GM19468 (cell line): Measurements from ENCODE around the gene CEP250.

Source experiments
- ATAC-seq: cut with Tn5 transposase; IDR thresholded peaks from one replicate; pipeline ENCODE4 v1.9.1; 2021; ENCODE audit warnings: mild to moderate bottlenecking, moderate library complexity, moderate number of reproducible peaks; ENCODE audit not compliant: unreplicated experiment; ENCODE audit errors: extremely low read depth

The CEP250 gene

GRCh38 chr20:35489717-35490116 is 34.3 kb downstream of the CEP250 start:
- ATAC-seq: no peak

- ATAC-seq: peak; percentile 71
Measured at GRCh38 chr20:35490736-35491181, 35.4 kb downstream of the CEP250 start.

DNA sequence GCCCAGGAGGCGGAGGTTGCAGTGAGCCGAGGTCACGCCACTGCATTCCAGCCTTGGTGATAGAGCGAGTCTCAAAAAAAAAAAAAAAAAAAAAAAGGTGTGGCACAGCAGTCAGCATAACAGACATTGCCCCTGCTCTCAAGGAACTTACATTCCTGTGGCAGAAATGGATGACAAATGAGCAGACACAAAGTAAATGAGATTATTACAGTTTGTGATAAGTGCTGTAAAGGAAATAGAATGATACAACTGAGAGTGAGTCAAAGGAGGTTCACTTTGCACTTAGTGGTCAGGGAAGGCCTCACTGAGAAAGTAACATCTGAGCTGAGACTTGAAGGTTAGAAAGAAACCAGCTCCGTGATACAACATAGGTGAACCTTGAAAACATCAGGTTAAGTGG is 36.4 kb downstream of the CEP250 start:
- ATAC-seq: no peak

GRCh38 chr20:35492352-35492751 is 37.0 kb downstream of the CEP250 start:
- no peak for ATAC-seq

DNA sequence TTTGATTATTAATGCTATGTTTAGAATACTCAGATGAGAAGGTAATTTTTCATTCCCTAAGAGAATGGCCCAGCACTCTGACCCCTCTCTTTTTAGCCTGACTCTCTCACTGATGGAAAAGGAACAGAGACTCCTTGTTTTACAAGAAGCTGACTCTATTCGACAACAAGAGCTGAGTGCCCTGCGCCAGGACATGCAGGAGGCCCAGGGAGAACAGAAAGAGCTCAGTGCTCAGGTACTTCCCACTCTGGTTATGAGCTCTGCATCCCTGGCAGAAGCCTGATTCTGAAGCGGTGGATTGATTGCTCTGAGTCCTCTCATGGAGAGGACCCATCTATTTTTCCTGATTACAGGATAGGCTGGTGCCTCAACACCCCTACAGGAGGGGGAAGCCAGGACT is 41.1 kb downstream of the CEP250 start:
- no peak for ATAC-seq

DNA sequence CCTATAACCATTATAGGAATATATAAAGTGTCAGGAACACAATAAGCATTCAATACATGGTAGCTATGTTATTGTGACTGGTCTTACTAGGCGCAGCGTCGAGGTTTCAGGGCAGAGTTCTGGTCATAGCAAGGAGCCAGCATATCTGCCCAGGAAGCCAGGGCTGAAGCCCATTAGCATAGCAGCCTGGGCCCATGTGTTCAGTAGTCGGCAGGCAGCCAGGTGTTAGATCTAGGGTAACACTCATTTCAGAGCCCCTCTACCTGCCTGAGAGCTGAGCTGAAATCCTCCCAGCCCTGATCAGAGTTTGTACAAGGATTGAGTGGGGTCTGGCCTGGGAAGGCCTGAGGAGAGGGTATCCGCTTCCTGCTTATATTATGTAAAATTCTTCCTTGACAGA is 41.9 kb downstream of the CEP250 start:
- ATAC-seq: no peak

- no peak for ATAC-seq
Measured at GRCh38 chr20:35497780-35498189, 42.4 kb downstream of the CEP250 start.

- no peak for ATAC-seq
Measured at GRCh38 chr20:35499271-35499670, 43.9 kb downstream of the CEP250 start.

DNA sequence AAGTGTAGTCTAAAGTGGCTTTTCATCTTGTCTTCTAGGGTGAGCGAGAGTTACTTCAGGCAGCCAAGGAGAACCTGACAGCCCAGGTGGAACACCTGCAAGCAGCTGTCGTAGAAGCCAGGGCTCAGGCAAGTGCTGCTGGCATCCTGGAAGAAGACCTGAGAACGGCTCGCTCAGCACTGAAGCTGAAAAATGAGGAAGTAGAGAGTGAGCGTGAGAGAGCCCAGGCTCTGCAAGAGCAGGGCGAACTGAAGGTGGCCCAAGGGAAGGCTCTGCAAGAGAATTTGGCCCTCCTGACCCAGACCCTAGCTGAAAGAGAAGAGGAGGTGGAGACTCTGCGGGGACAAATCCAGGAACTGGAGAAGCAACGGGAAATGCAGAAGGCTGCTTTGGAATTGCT is 47.0 kb downstream of the CEP250 start:
- no peak for ATAC-seq

- no peak for ATAC-seq
Measured at GRCh38 chr20:35503281-35503680, 47.9 kb downstream of the CEP250 start.

GRCh38 chr20:35503841-35504561 is 48.6 kb downstream of the CEP250 start:
- ATAC-seq: no peak

DNA sequence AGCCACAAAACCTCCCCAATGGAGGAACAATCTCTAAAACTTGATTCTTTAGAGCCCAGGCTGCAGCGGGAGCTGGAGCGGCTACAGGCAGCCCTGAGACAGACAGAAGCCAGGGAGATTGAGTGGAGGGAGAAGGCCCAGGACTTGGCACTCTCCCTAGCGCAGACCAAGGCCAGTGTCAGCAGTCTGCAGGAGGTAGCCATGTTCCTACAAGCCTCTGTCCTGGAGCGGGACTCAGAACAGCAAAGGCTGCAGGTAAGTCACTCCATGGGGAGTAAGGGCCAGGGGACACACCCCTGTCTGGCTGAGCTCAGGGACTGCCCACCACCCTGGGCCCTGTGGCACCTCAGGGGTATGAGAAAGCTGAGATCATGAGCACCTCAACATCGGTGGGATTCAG is 49.4 kb downstream of the CEP250 start:
- no peak for ATAC-seq

- ATAC-seq: no peak
Measured at GRCh38 chr20:35506179-35506578, 50.8 kb downstream of the CEP250 start.

- ATAC-seq: no peak
Measured at GRCh38 chr20:35506872-35507638, 51.7 kb downstream of the CEP250 start.

- ATAC-seq: no peak
Measured at GRCh38 chr20:35508493-35509218, 53.3 kb downstream of the CEP250 start.

GRCh38 chr20:35510951-35511735 is 55.7 kb downstream of the CEP250 start:
- no peak for ATAC-seq

DNA sequence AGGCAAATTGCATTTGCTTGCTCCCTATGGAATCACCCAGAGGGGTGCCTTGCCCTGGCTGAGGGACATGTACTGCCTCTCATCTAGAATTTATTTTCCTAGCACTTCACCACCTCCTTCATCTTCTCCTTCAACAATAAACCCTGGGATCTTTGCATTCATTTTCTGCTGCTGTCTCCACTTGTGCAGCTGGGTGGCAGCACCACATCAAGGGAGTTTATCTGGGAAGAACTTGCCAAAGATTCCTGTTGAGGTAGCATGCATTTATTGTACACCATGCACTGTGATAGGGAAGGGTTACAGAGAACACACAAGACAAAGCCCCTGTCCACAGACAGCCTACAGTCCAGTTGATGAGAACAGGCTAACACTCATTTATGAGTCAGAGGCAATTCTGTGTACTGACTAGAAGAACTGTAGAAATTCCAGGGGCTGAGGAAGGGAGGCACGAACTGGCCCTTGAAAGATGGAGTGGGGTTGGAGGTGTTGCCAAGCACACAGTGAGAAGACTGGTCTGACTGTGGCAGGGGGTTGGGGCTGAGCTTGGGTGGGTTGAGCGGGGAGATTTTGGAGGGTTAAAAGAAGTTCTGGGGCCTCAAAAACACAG is 56.5 kb downstream of the CEP250 start:
- no peak for ATAC-seq

- ATAC-seq: no peak
Measured at GRCh38 chr20:35514371-35514932, 59.1 kb downstream of the CEP250 start.

- no peak for ATAC-seq
Measured at GRCh38 chr20:35515341-35515740, 59.9 kb downstream of the CEP250 start.
